Skeletal muscle tissue (tissue), 4 donors: ENCODE measurements around the gene ACVR1B. TPM values are rescaled to one million over a fixed set of nuclear protein-coding genes. Genes with fewer than 3 reads are reported as not detected.
A peak's percentile ranks its signal among the peaks of the same experiment; 100 is the strongest.

Source experiments
- H3K27ac ChIP-seq: one replicate; pipeline ENCODE4 v1.7.0; 2013; ENCODE audit warnings: mild to moderate bottlenecking, low read depth, low read length, inconsistent platforms
- H3K27me3 ChIP-seq, 3 donors: one replicate each; pipeline ENCODE4 v1.7.0; 2013; ENCODE audit warnings: low read length in 3 of 3; ENCODE audit not compliant: control insufficient read depth in 3 of 3, insufficient read depth in 3 of 3
- H3K36me3 ChIP-seq, 3 donors: one replicate each; pipeline ENCODE4 v1.7.0; 2013; ENCODE audit warnings: low read length in 3 of 3; ENCODE audit not compliant: control insufficient read depth in 3 of 3, insufficient read depth in 3 of 3
- H3K4me1 ChIP-seq, 3 donors: one replicate each; pipeline ENCODE4 v1.7.0; 2013; ENCODE audit warnings: low read length in 3 of 3, mild to moderate bottlenecking in 3 of 3; ENCODE audit not compliant: control insufficient read depth in 3 of 3, insufficient read depth in 3 of 3
- H3K4me3 ChIP-seq, 3 donors: one replicate each; pipeline ENCODE4 v1.7.0; 2013; ENCODE audit warnings: low read length in 3 of 3
- H3K9ac ChIP-seq, 3 donors: one replicate each; pipeline ENCODE4 v1.7.0; 2013; ENCODE audit warnings: low read length in 3 of 3, mild to moderate bottlenecking in 3 of 3, moderate library complexity in 2 of 3, low read depth in 1 of 3
- H3K9me3 ChIP-seq, 3 donors: one replicate each; pipeline ENCODE4 v1.7.0; 2013; ENCODE audit warnings: low read length in 3 of 3; ENCODE audit not compliant: control insufficient read depth in 3 of 3
- total RNA-seq: library from RNA; depleted of rRNA; stranded (reverse); fragments of >200 nt; gene quantifications from one replicate; pipeline ENCODE4 v1.2.3, GENCODE V29; 2014
- donor health status: Osteomylitis.

ACVR1B gene
- total RNA-seq, 1 donor from 2014 or later, result 8.4 TPM

DNA sequence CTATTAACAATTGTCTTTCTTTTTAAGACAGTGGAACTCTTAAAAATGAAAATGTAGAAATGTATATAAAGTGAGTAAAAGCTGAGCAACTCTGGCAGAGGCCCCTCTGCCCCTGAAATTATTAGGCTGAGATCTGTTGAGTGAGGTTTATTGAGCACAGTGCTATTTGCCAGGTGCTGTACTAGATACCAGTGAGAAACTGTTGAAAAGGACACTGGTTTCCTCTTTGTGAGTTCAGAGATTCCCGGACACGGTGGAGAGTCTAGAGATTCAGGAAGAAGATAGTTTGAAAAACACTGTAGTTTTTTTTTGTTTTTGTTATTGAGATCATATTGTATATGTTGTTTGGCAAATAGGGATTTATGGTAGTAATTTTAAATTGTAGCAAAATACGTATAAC lies 11.2 kb downstream of the ACVR1B start:
- no peaks in the 10 kb centered on the region for H3K27me3 ChIP-seq
- no peaks in the 10 kb centered on the region for H3K36me3 ChIP-seq
- no peak overlapping the region for H3K27ac ChIP-seq
- peaks cover 12 to 16% (median 16%) of the 10 kb centered on the region in 3 donors for H3K4me1 ChIP-seq
- no peak overlapping the region for H3K4me3 ChIP-seq
- no peak overlapping the region for H3K9ac ChIP-seq
- no peaks in the 10 kb centered on the region for H3K9me3 ChIP-seq

DNA sequence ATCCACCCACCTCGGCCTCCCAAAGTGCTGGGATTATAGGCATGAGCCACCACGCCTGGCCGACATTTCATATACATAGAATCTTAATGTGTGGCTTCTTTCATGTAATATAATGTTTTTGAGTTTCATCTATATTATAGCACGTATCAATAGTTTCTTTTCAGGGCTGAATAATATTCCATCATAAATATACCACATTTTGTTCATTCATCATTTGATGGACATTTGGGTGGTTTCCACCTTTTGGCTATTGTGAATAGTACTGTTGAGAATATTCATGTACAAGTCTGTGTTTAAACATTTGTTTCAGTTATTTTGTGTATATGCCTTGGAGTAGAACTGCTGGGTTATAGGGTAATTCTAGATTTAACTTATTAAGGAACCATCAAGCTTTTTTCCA lies 12.0 kb downstream of the ACVR1B start:
- Histone ChIP-seq H3K9me3 (no peaks in the 10 kb centered on the region), H3K4me3 (no peak overlapping the region), H3K36me3 (no peaks in the 10 kb centered on the region), H3K27ac (no peak overlapping the region), H3K27me3 (no peaks in the 10 kb centered on the region), H3K9ac (no peak overlapping the region), H3K4me1 (peaks cover 12 to 16% (median 14%) of the 10 kb centered on the region in 3 donors)

DNA sequence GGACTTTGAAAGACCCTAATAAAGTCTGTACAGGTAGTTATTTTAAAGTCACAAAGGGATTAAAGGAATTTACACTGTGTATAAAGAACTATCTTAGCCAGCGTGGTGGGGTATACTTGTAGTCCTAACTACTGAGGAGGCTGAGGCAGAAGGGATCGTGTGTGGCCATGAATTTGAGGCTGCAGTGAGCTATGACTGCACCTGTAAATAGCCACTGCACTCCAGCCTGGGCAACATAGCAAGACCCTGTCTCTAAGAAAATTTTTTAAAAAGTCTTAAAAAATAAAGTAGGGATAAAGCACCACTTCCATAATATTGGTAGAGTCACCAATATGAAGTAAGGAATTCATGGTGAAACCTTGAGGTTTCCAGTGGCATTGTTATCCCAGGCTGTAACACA lies 18.1 kb downstream of the ACVR1B start:
- H3K27ac ChIP-seq, result no peak overlapping the region
- H3K9me3 ChIP-seq, result no peaks in the 10 kb centered on the region
- H3K4me1 ChIP-seq, result peaks cover 27 to 34% (median 28%) of the 10 kb centered on the region in 3 donors
- H3K9ac ChIP-seq, result no peak overlapping the region
- no peaks in the 10 kb centered on the region for H3K27me3 ChIP-seq
- no peaks in the 10 kb centered on the region for H3K36me3 ChIP-seq
- H3K4me3 ChIP-seq, result no peak overlapping the region

DNA sequence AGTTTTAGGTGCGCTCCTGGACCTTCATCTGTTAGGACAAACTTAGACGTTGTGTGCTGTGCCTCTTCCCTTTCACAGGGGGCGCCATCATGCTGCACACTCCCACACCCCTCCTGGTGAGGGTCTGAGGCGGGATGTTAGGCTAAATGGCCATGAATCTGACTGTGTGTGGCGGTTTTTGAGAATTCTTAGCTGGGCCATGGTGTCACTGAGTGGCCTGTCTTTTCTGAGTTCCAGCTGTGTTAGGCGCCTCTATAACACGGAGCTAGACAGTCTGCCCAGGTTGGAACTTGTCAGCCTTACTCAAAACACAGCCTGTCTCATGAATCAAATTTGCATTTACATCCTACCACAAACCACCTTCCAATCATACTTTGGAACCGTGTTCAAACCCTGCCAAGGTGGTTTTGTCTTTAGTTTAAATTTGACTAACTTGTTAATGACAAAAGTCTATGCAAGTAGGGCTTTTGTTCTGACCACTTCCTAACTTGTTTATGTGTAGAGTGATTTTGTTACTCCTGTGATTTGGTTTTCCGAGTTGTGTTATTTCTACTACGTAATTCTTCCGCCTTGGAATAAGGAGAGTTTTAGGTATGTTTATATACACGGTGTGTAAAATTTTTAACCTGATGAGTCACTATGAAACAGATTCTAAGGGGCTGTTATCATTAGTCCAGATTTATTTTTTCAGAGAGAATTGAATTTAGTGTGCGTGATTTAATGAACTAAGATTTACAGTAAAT lies 19.6 kb downstream of the ACVR1B start:
- peaks cover 9 to 11% (median 10%) of the 10 kb centered on the region in 3 donors for H3K36me3 ChIP-seq
- H3K27me3 ChIP-seq, result no peaks in the 10 kb centered on the region
- no peaks in the 10 kb centered on the region for H3K9me3 ChIP-seq
- H3K9ac ChIP-seq, result no peak overlapping the region
- no peak overlapping the region for H3K4me3 ChIP-seq
- peaks cover 32 to 42% (median 32%) of the 10 kb centered on the region in 3 donors for H3K4me1 ChIP-seq
- H3K27ac ChIP-seq, result no peak overlapping the region

DNA sequence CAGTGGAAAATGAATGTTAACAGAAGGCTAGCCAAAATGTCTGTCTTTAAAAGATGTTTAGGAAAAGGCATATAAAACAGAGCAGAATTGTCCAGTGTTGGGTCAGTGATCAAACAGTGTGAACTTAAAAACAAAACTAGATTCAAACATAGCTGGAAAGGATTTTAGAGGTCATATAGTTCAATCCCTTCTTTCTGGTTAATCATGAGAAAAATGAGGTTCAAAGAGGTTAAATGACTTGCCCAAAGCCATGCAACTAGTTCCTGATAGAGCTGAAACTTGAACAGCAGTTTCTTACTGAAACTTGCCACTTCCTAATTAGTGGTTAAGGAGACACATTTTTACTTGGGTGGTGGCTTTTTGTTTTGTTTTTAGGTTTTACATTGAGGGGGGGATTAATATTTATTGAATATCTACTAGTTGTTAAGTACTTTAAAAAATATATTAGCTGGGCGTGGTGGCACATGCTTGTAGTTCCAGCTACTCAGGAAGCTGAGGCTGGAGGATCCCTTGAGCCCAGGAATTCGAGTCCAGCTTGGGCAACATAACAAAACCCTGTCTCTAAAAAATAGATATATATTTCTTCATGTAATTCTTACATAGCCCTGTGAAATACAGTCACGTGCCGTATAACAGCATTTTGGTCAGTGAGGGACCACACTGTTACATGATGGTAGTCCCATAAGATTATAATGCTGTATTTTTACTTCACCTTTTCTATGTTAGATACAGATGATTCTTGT lies 20.4 kb downstream of the ACVR1B start:
- H3K27me3 ChIP-seq, result no peaks in the 10 kb centered on the region
- peaks cover 14 to 19% (median 16%) of the 10 kb centered on the region in 3 donors for H3K36me3 ChIP-seq
- no peaks in the 10 kb centered on the region for H3K9me3 ChIP-seq
- peak overlapping the region in 1 of 3 donors; percentile 4 for H3K9ac ChIP-seq
- H3K4me3 ChIP-seq, result no peak overlapping the region
- H3K4me1 ChIP-seq, result peaks cover 32 to 42% (median 32%) of the 10 kb centered on the region in 3 donors
- H3K27ac ChIP-seq, result peak overlapping the region; percentile 0

DNA sequence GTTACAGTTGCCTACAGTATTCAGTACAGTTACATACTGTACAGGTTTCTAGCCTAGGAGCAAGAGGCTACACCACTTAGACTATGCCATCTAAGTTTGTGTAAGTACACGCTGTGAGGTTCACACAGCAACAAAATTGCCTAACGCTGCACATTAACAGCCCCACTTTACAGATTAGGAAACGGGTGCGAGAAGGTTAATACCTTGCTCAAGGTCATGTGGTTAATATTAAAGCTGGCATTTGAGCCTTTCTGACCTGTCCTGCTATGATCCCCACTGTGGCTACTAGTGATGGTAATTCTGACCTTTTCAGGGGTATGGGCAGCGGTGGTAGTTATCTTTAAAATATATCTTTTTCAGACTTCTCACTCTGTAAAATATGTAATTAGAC lies 20.9 kb downstream of the ACVR1B start:
- Histone ChIP-seq H3K27me3 (no peaks in the 10 kb centered on the region), H3K9me3 (no peaks in the 10 kb centered on the region), H3K27ac (peak overlapping the region; percentile 0), H3K9ac (peak overlapping the region in 1 of 3 donors; percentile 4), H3K36me3 (peaks cover 14 to 21% (median 20%) of the 10 kb centered on the region in 3 donors), H3K4me3 (no peak overlapping the region), H3K4me1 (peaks cover 32 to 42% (median 32%) of the 10 kb centered on the region in 3 donors)

DNA sequence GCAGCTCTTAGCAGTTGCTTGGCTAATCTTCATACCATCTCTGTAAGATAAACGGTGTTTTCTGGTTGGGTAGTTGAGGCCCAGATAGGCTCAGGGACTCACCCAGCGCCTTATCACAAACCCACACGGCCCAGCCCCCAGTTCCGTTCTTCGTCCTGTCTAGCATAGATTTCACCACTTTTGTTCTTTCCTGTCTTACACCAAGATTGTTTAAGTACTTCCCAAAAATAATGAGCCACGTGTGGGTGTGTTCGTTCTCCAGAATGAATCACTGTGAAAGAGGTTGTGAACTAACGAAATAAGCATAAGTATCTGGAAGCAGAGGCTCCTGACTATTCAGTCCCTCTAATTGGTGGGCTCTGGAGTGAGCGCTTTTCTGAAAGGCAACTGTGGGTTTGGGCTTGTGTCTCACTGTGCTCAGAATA lies 21.4 kb downstream of the ACVR1B start:
- Histone ChIP-seq H3K27ac (peak overlapping the region; percentile 0), H3K9ac (no peak overlapping the region), H3K36me3 (peaks cover 17 to 24% (median 22%) of the 10 kb centered on the region in 3 donors), H3K27me3 (no peaks in the 10 kb centered on the region), H3K4me3 (no peak overlapping the region), H3K9me3 (no peaks in the 10 kb centered on the region), H3K4me1 (peaks cover 32 to 42% (median 32%) of the 10 kb centered on the region in 3 donors)

DNA sequence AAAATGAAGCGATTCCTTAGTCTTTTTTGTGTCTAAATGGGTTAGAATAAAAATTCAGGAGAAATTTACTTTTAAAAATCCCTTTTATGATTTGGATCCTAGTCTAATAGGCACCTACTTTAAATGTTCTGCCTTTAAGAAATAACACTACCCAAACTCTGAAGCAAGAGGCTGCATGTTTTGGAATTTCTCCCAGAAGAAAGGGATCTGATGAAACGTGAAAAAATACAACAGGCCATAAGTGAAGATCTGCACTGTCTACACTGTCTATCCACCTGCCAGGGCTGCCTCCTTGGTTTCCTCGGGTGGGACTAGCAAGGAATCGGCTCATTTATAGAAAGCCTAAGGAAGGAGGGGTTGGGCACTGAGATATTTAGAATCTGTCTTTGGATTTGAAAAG lies 22.1 kb downstream of the ACVR1B start:
- Histone ChIP-seq H3K36me3 (peaks cover 20 to 26% (median 25%) of the 10 kb centered on the region in 3 donors), H3K9ac (no peak overlapping the region), H3K27me3 (no peaks in the 10 kb centered on the region), H3K9me3 (no peaks in the 10 kb centered on the region), H3K4me3 (no peak overlapping the region), H3K4me1 (peaks cover 32 to 42% (median 32%) of the 10 kb centered on the region in 3 donors), H3K27ac (no peak overlapping the region)

DNA sequence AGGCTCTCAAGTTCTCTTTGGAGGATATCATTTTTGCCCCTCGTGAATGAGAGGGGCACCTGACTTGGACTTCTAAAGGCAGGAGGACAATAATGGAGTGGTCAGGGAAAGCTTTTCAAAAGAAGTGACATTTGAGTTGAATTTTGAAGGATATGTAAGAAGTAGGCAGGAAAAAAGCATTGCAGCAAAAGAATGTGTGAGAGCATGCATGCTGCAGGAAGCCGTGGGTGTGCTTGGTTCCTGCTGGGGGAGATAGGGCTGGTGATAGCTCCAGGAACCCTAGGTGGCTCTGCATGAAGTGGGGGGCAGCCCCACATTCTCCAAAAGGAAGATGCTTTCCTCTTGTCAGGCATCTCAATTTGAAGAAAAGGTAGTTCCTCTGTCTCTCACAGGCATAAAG lies 23.1 kb downstream of the ACVR1B start:
- Histone ChIP-seq H3K27ac (no peak overlapping the region), H3K4me3 (no peak overlapping the region), H3K9me3 (no peaks in the 10 kb centered on the region), H3K27me3 (no peaks in the 10 kb centered on the region), H3K9ac (no peak overlapping the region), H3K4me1 (peaks cover 32 to 42% (median 32%) of the 10 kb centered on the region in 3 donors), H3K36me3 (peaks cover 20 to 26% (median 25%) of the 10 kb centered on the region in 3 donors)

DNA sequence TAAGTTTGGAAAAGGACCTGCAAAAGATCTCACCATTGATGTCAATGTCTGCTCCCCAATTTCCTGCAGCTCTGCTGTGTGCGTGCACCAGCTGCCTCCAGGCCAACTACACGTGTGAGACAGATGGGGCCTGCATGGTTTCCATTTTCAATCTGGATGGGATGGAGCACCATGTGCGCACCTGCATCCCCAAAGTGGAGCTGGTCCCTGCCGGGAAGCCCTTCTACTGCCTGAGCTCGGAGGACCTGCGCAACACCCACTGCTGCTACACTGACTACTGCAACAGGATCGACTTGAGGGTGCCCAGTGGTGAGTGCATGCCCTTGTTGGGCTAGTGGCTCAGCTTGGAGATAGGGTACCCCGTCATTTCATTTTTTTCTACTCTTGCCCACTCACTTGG lies 23.7 kb downstream of the ACVR1B start:
- Histone ChIP-seq H3K36me3 (peaks cover 20 to 26% (median 25%) of the 10 kb centered on the region in 3 donors), H3K27me3 (no peaks in the 10 kb centered on the region), H3K4me3 (no peak overlapping the region), H3K9me3 (no peaks in the 10 kb centered on the region), H3K4me1 (peaks cover 32 to 42% (median 32%) of the 10 kb centered on the region in 3 donors), H3K27ac (no peak overlapping the region), H3K9ac (no peak overlapping the region)
